ENCODE measurements around the gene TAOK3. TPM values are rescaled to one million over a fixed set of nuclear protein-coding genes. Genes with fewer than 3 reads are reported as not detected.

Gene TAOK3
- total and polyA plus RNA-seq, 10 of the 15 experiments (the other 5 are each of a cell fraction or from before 2014, with no cell fraction given), result 41.3 to 131 (median 57.8) TPM

DNA sequence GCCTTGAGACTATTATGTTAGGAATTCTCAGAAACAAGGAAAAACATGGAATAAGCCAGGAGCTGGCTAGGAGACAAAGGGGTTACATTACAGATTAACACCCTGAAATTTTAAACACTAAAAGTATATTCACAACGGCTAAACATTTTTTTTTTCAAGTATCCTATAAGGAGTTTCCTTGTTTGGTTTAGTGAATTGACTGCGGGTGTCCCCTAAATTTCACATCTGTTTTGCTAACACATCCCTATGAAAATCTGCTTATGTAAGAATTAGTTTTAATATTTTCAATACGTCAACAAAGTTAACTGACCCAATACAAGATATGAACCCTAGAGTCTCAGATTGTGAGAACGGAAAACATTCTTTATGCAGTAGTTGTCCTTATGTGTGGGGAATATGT, 19.0 kb downstream of the TAOK3 start (continued):
- no peak for TF ChIP-seq ZBTB11 (CRISPR knock-in tag; IDR thresholded peaks at IDR 0.05)
- TF ChIP-seq E4F1 (IDR thresholded peaks at IDR 0.05; ENCODE audit: borderline replicate concordance, partially characterized antibody), result no peak

DNA sequence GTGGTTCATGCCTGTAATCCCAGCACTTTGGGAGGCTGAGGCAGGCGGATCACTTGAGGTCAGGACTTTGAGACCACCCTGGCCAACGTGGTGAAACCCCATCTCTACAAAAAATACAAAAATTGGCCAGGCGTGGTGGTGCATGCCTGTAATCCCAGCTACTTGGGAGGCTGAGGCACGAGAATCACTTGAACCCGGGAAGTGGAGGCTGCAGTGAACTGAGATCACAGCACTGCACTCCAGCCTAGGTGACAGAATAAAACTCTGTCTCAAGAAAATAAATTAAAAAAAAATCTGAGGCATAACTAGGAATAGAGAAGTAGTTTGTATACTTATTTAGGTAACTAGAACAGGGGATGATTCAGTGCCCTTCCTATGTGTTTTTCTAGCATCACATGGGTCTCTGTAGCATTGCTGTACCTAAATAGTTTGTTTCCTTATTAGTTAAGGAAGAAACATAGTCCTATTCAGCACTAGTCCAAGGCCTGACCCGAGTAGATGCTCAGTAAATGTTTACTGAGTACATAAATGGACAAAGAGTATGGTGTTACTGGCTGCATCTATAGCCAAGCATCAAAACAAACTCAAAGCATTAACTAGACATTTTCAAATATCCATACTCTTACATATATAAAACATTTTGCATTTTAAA, 21.7 kb downstream of the TAOK3 start:
- Histone ChIP-seq H3K4me1 (ENCODE audit: control insufficient read depth, insufficient read depth, low read length) (peaks cover 18% of the 10 kb centered on the region), H4K20me1 (ENCODE audit: control insufficient read depth, insufficient read depth) (no peaks in the 10 kb centered on the region), H3K27ac (ENCODE audit: control insufficient read depth, insufficient read depth) (no peak overlapping the region), H3K4me3 (no peak overlapping the region), H3K9me3 (replicated peaks; ENCODE audit: control insufficient read depth, insufficient read depth, low read length) (peaks cover 6% of the 10 kb centered on the region), H3K4me2 (ENCODE audit: control insufficient read depth, insufficient read depth) (no peak overlapping the region), H3K27me3 (replicated peaks in 1 of 2; ENCODE audit: control insufficient read depth in 2 of 2, insufficient read depth in 2 of 2, low read length in 1 of 2) (no peaks in the 10 kb centered on the region), H3K9ac (ENCODE audit: control insufficient read depth, insufficient read depth, low read length) (no peak overlapping the region), H3K36me3 (ENCODE audit: control insufficient read depth in 2 of 2, insufficient read depth in 2 of 2, low read length in 1 of 2) (peaks cover 0 to 4% of the 10 kb centered on the region in 2 experiments; a peak in 1 of 4 replicates), H2AFZ (ENCODE audit: control insufficient read depth, low read depth, low read length) (no peak overlapping the region), H3K79me2 (ENCODE audit: control insufficient read depth, insufficient read depth, low read length) (peaks cover 72% of the 10 kb centered on the region)
- FAIRE-seq (no peak), ATAC-seq (no peak), DNase-seq (ENCODE audit: low read depth, low spot score) (no peak)
- no TSS peak for BruUV-seq (replicated peaks)
- in situ Hi-C loops (cut with MboI), result no loop called here
- intact Hi-C loops (cut with micrococcal nuclease; ENCODE audit: unreplicated experiment), result no loop called here
- ChIA-PET SMC1A (ENCODE audit: uncharacterized antibody, unreplicated experiment) (interaction anchor here (0.8 to 1.7 kb wide), 2 partner anchors 8 to 72 kb away, joined by 3 to 9 read pairs; no protein-coding TSS in a partner anchor), POLR2A (interaction anchor here (0.6 to 0.9 kb wide), 3 partner anchors 39 to 247 kb away, joined by 4 read pairs; no protein-coding TSS in a partner anchor), CTCF (interaction anchor here (0.7 to 6.0 kb wide), 3 partner anchors 6 to 165 kb away, joined by 4 to 98 read pairs (median 4); no protein-coding TSS in a partner anchor), RAD21 (ENCODE audit: unreplicated experiment) (no interaction called here)
- no peak for TF ChIP-seq BACH1 (IDR thresholded peaks at IDR 0.05; ENCODE audit: borderline replicate concordance)
- no peak for TF ChIP-seq BHLHE40 (IDR thresholded peaks at IDR 0.05; ENCODE audit: borderline replicate concordance in 1 of 2, low read depth in 2 of 2, low read length in 1 of 2)
- no peak for TF ChIP-seq ZZZ3 (IDR thresholded peaks at IDR 0.05; ENCODE audit: control insufficient read depth, insufficient read length, low read depth)
- TF ChIP-seq EZH2 (IDR thresholded peaks at IDR 0.05; ENCODE audit: borderline replicate concordance, control insufficient read depth, low read depth, low read length), result no peak
- no peak for TF ChIP-seq SUPT20H (IDR thresholded peaks at IDR 0.05; ENCODE audit: borderline replicate concordance, control insufficient read depth, low read depth, low read length)
- no peak for TF ChIP-seq MAX (IDR thresholded peaks at IDR 0.05; ENCODE audit: low read depth, low read length)
- WGBS (ENCODE audit: insufficient coverage, insufficient replicate concordance, low lambda C conversion rate, missing lambda C conversion rate), result 89% methylated on average over 6 of the region's 6 CpGs
